GM19023 (cell line): ENCODE results near the gene MOV10L1.

Source experiments
- ATAC-seq: cut with Tn5 transposase; IDR thresholded peaks from one replicate; pipeline ENCODE4 v1.9.1; 2021; ENCODE audit warnings: mild to moderate bottlenecking, moderate library complexity; ENCODE audit not compliant: unreplicated experiment

The MOV10L1 gene

GRCh38 chr22:50058906-50059880 lies 30.6 kb upstream of the MOV10L1 start:
- no peak for ATAC-seq

- no peak for ATAC-seq
Measured at GRCh38 chr22:50059881-50060262, 29.9 kb upstream of the MOV10L1 start.

GRCh38 chr22:50060441-50061140 lies 29.2 kb upstream of the MOV10L1 start:
- ATAC-seq: no peak

- ATAC-seq: no peak
Measured at GRCh38 chr22:50061141-50061823, 28.5 kb upstream of the MOV10L1 start.

GRCh38 chr22:50061824-50062355 lies 27.9 kb upstream of the MOV10L1 start:
- no peak for ATAC-seq

- ATAC-seq: no peak
Measured at GRCh38 chr22:50062509-50063135, 27.2 kb upstream of the MOV10L1 start.

- ATAC-seq: no peak
Measured at GRCh38 chr22:50063589-50064393, 26.0 kb upstream of the MOV10L1 start.

- ATAC-seq: no peak
Measured at GRCh38 chr22:50064453-50064852, 25.4 kb upstream of the MOV10L1 start.

GRCh38 chr22:50067244-50067643 lies 22.6 kb upstream of the MOV10L1 start:
- no peak for ATAC-seq

GRCh38 chr22:50068096-50068495 lies 21.7 kb upstream of the MOV10L1 start:
- ATAC-seq: no peak

GRCh38 chr22:50070366-50070765 lies 19.4 kb upstream of the MOV10L1 start:
- no peak for ATAC-seq

- ATAC-seq: no peak
Measured at GRCh38 chr22:50071432-50072166, 18.2 kb upstream of the MOV10L1 start.

- ATAC-seq: no peak
Measured at GRCh38 chr22:50072167-50072555, 17.6 kb upstream of the MOV10L1 start.

- ATAC-seq: no peak
Measured at GRCh38 chr22:50072714-50073538, 16.9 kb upstream of the MOV10L1 start.

GRCh38 chr22:50074056-50074455 lies 15.8 kb upstream of the MOV10L1 start:
- ATAC-seq: no peak

- ATAC-seq: no peak
Measured at GRCh38 chr22:50074551-50075530, 15.0 kb upstream of the MOV10L1 start.
